GM23248 (cell line): Measurements from ENCODE around the gene APLP2.

Source experiments
- EZH2 ChIP-seq: fragments of 200-600 bp; sonication (generic); IDR thresholded peaks from 2 replicates; pipeline ENCODE4 v1.6.1; 2018; ENCODE audit warnings: antibody characterized with exemption, mild to moderate bottlenecking; ENCODE audit not compliant: insufficient read depth, poor library complexity, severe bottlenecking
- EZH2phosphoT487 ChIP-seq: fragments of 200-600 bp; sonication (generic); IDR thresholded peaks from 2 replicates; pipeline ENCODE4 v1.6.1; 2018; ENCODE audit warnings: antibody characterized with exemption, moderate library complexity, mild to moderate bottlenecking, low read depth; ENCODE audit not compliant: insufficient read depth

DNA sequence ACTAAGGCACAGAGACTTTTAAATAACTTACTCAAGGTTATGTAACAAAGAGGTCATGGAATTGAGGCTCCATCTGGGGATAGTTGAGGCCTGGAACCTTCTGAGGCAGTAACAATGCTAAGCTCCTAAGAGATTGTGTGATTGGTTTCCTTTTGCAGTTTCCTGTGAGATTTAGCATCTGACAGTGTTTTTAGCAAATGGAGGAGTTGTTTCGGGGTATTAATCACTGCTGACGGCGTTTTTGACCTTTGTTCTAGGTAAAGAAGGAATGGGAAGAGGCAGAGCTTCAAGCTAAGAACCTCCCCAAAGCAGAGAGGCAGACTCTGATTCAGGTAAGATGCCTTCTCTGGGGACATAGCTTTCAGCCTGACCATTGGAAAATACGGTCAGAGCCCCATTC is 57.8 kb downstream of the APLP2 start:
- TF ChIP-seq EZH2 (no peak), EZH2phosphoT487 (no peak)
